HepG2 (cell line): ENCODE data around the gene CUL7. TPM values are rescaled to one million over a fixed set of nuclear protein-coding genes. Genes with fewer than 3 reads are reported as not detected.

Source experiments
- ASH2L ChIP-seq: fragments of 300-600, 200-600 bp; sonication (generic); IDR thresholded peaks from 2 replicates; pipeline ENCODE4 v1.7.0; 2017; ENCODE audit warnings: low read depth, mild to moderate bottlenecking, moderate library complexity, mixed read lengths, low read length; ENCODE audit not compliant: insufficient read length
- ATF2 ChIP-seq: sonication (generic); formaldehyde crosslinking; IDR thresholded peaks from 2 replicates; pipeline ENCODE4 v1.4.0; 2020; ENCODE audit warnings: missing genetic modification reagents
- KDM6A ChIP-seq: IDR thresholded peaks from 2 replicates; pipeline ENCODE4 v1.6.1; 2016; ENCODE audit warnings: low read depth
- MTF2 ChIP-seq: sonication (generic); formaldehyde crosslinking; IDR thresholded peaks from 2 replicates; pipeline ENCODE4 v1.5.0; 2020; ENCODE audit warnings: missing genetic modification reagents, borderline replicate concordance
- NCOA1 ChIP-seq: sonication (generic); formaldehyde crosslinking; IDR thresholded peaks from 2 replicates; pipeline ENCODE4 v1.9.0; 2021; ENCODE audit warnings: missing genetic modification reagents
- NFKB2 ChIP-seq: sonication (generic); formaldehyde crosslinking; IDR thresholded peaks from 2 replicates; pipeline ENCODE4 v1.4.0; 2020; ENCODE audit warnings: missing genetic modification reagents, borderline replicate concordance
- RAD21 ChIP-seq: fragments of 450-650 bp; formaldehyde crosslinking; IDR thresholded peaks from 2 replicates; pipeline ENCODE4 v1.5.0; 2020; ENCODE audit warnings: mild to moderate bottlenecking
- RELA ChIP-seq: sonication (generic); formaldehyde crosslinking; IDR thresholded peaks from 2 replicates; pipeline ENCODE4 v1.4.0; 2020; ENCODE audit warnings: missing genetic modification reagents
- SNAI1 ChIP-seq: sonication (generic); formaldehyde crosslinking; IDR thresholded peaks from 2 replicates; pipeline ENCODE4 v1.5.0; 2020; ENCODE audit warnings: mild to moderate bottlenecking, missing genetic modification reagents, borderline replicate concordance
- SPEN ChIP-seq: sonication (generic); formaldehyde crosslinking; IDR thresholded peaks from 2 replicates; pipeline ENCODE4 v1.5.1; 2020; ENCODE audit warnings: low read depth, mild to moderate bottlenecking, missing genetic modification reagents
- TBX2 ChIP-seq: sonication (generic); formaldehyde crosslinking; IDR thresholded peaks from 2 replicates; pipeline ENCODE4 v1.5.0; 2020; ENCODE audit warnings: missing genetic modification reagents, mild to moderate bottlenecking, borderline replicate concordance
- ZBTB8A ChIP-seq: sonication (generic); formaldehyde crosslinking; IDR thresholded peaks from 2 replicates; pipeline ENCODE4 v1.4.0; 2020; ENCODE audit warnings: mild to moderate bottlenecking, low read depth, missing genetic modification reagents, borderline replicate concordance
- ZFP36L1 ChIP-seq: sonication (generic); formaldehyde crosslinking; IDR thresholded peaks from 2 replicates; pipeline ENCODE4 v1.8.0; 2022; ENCODE audit warnings: mild to moderate bottlenecking, missing genetic modification reagents, moderate library complexity
- ZNF18 ChIP-seq: sonication (generic); formaldehyde crosslinking; IDR thresholded peaks from 2 replicates; pipeline ENCODE4 v1.8.0; 2022; ENCODE audit warnings: mild to moderate bottlenecking, missing genetic modification reagents; ENCODE audit not compliant: insufficient replicate concordance
- ZNF20 ChIP-seq: sonication (generic); formaldehyde crosslinking; IDR thresholded peaks from 2 replicates; pipeline ENCODE4 v1.4.0; 2020; ENCODE audit warnings: mild to moderate bottlenecking, moderate library complexity, missing genetic modification reagents
- polyA plus RNA-seq, 8 experiments: library from polyadenylated mRNA; depleted of rRNA in 3 of 8; stranded (reverse) in 7 of 8; unstranded in 1 of 8; fragments of >200 nt; fragmentation: Illumina TruSeq in 4 of 8; extraction: Trizol in 4 of 8; gene quantifications; 2 replicates each; pipeline versions ENCODE4 v1.2.1 to v1.2.3, GENCODE V29; 2011 to 2016; ENCODE audit warnings: low read depth in 4 of 8, missing spikeins in 1 of 8, mixed read lengths in 1 of 8; ENCODE audit not compliant: insufficient read depth in 1 of 8
- total RNA-seq, 5 experiments: library from RNA; depleted of rRNA; stranded (reverse); fragments of >200 nt; fragmentation: Illumina TruSeq; extraction: Trizol; gene quantifications; 2 replicates each; pipeline ENCODE4 v1.2.3, GENCODE V29; 2016; ENCODE audit warnings: low read depth in 1 of 5
- TF ChIP-seq, protein P1 (sequence below): sonication (generic); formaldehyde crosslinking; IDR thresholded peaks from 2 replicates; pipeline ENCODE4 v1.9.0; 2022; ENCODE audit warnings: missing genetic modification reagents, mild to moderate bottlenecking, borderline replicate concordance
- TF ChIP-seq, protein P2 (sequence below): IDR thresholded peaks from 2 replicates; pipeline ENCODE4 v1.6.1; 2012; ENCODE audit warnings: low read depth, low read length, improper control_type of control experiment
- TF ChIP-seq, protein P3 (sequence below): sonication (generic); formaldehyde crosslinking; conservative IDR thresholded peaks from 2 replicates; pipeline ENCODE4 v1.8.1; 2023; ENCODE audit warnings: missing genetic modification reagents
- TF ChIP-seq, protein P4 (sequence below): sonication (generic); formaldehyde crosslinking; IDR thresholded peaks from 2 replicates; pipeline ENCODE4 v1.8.0; 2023; ENCODE audit warnings: mild to moderate bottlenecking, missing genetic modification reagents

Gene CUL7
- total and polyA plus RNA-seq, 2 of the 13 experiments (the other 11 are each of a cell fraction or from before 2014, with no cell fraction given): 32.0 to 60.7 TPM

- TF ChIP-seq ASH2L (peak; percentile 94), MTF2 (no peak), ZNF18 (CRISPR knock-in tag) (no peak), SPEN (no peak), ZBTB8A (CRISPR knock-in tag) (no peak), NFKB2 (CRISPR knock-in tag) (0 out of 2 replicates have a peak, but pooled peaks have one; percentile 31), KDM6A (CRISPR knock-in tag) (peak; percentile 98), ATF2 (CRISPR knock-in tag) (peak; percentile 68), SNAI1 (CRISPR knock-in tag) (no peak), NCOA1 (no peak), ZFP36L1 (no peak), RELA (CRISPR knock-in tag) (no peak), TBX2 (CRISPR knock-in tag) (peak; percentile 94), ZNF20 (CRISPR knock-in tag) (no peak), RAD21 (CRISPR knock-in tag) (no peak; the same call in 1 of the 2 replicates)
- TF ChIP-seq, protein P1, sequence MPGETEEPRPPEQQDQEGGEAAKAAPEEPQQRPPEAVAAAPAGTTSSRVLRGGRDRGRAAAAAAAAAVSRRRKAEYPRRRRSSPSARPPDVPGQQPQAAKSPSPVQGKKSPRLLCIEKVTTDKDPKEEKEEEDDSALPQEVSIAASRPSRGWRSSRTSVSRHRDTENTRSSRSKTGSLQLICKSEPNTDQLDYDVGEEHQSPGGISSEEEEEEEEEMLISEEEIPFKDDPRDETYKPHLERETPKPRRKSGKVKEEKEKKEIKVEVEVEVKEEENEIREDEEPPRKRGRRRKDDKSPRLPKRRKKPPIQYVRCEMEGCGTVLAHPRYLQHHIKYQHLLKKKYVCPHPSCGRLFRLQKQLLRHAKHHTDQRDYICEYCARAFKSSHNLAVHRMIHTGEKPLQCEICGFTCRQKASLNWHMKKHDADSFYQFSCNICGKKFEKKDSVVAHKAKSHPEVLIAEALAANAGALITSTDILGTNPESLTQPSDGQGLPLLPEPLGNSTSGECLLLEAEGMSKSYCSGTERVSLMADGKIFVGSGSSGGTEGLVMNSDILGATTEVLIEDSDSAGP (CRISPR knock-in tag): peak; percentile 72; the same call in 1 of the 2 replicates
- TF ChIP-seq, protein P2, sequence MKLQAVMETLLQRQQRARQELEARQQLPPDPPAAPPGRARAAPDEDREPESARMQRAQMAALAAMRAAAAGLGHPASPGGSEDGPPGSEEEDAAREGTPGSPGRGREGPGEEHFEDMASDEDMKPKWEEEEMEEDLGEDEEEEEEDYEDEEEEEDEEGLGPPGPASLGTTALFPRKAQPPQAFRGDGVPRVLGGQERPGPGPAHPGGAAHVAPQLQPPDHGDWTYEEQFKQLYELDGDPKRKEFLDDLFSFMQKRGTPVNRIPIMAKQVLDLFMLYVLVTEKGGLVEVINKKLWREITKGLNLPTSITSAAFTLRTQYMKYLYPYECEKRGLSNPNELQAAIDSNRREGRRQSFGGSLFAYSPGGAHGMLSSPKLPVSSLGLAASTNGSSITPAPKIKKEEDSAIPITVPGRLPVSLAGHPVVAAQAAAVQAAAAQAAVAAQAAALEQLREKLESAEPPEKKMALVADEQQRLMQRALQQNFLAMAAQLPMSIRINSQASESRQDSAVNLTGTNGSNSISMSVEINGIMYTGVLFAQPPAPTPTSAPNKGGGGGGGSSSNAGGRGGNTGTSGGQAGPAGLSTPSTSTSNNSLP: no peak; the same call in 1 of the 2 replicates
- TF ChIP-seq, protein P3, sequence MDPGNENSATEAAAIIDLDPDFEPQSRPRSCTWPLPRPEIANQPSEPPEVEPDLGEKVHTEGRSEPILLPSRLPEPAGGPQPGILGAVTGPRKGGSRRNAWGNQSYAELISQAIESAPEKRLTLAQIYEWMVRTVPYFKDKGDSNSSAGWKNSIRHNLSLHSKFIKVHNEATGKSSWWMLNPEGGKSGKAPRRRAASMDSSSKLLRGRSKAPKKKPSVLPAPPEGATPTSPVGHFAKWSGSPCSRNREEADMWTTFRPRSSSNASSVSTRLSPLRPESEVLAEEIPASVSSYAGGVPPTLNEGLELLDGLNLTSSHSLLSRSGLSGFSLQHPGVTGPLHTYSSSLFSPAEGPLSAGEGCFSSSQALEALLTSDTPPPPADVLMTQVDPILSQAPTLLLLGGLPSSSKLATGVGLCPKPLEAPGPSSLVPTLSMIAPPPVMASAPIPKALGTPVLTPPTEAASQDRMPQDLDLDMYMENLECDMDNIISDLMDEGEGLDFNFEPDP: no peak
- TF ChIP-seq, protein P4, sequence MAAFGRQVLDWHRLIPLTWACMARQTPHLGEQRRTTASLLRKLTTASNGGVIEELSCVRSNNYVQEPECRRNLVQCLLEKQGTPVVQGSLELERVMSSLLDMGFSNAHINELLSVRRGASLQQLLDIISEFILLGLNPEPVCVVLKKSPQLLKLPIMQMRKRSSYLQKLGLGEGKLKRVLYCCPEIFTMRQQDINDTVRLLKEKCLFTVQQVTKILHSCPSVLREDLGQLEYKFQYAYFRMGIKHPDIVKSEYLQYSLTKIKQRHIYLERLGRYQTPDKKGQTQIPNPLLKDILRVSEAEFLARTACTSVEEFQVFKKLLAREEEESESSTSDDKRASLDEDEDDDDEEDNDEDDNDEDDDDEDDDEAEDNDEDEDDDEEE (CRISPR knock-in tag): no peak
Measured at GRCh38 chr6:43089874-43090558, 36.4 kb upstream of the CUL7 start (continued).
